ENCODE results near the gene MED13L. TPM values are rescaled to one million over a fixed set of nuclear protein-coding genes. Genes with fewer than 3 reads are reported as not detected.

Gene MED13L
- total RNA-seq, 1 donor from 2014 or later, result 69.3 TPM

DNA sequence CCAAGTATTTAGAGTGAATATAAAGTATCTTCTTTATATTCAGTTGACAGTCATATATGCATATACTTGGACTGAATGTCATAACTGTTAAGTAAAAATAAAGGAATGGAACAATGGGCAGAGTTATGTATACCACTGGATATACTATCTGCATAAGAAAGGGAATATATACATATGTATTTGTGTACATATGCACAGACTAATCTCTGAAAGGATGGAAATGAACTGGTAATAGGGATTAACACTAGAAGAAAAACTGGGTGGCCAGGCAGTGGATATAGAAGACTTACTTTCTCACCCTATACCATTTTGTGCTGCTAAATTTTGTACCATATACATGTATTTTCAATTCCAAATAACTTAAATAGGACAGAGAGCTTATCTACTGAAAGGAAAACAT lies 200.1 kb downstream of the MED13L start:
- ATAC-seq, result no peak

- ATAC-seq, result no peak
These were observed 201.1 kb downstream of the MED13L start for GRCh38 chr12:116076399-116076798.

GRCh38 chr12:116074686-116075085 lies 202.8 kb downstream of the MED13L start:
- no peak for ATAC-seq

GRCh38 chr12:116071555-116072230 lies 205.8 kb downstream of the MED13L start:
- no peak for ATAC-seq

DNA sequence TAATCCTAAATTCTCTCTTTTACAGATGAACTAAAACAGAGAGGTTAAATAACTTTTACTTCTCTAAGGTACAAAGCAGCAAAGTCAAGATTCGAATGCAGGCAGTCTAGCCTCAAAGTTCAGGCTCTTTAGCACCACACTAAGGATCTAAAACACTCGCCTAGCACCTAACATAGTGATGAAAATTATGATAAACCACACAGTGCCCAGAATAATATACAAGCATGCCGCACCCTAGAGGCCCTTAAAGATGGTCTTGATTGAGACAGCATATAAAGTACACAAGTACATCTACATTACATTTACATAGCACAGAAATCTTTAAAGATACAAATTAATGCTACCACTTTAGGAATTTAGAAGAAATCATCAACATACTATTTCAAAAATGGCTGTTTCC lies 207.0 kb downstream of the MED13L start:
- no peak for ATAC-seq

DNA sequence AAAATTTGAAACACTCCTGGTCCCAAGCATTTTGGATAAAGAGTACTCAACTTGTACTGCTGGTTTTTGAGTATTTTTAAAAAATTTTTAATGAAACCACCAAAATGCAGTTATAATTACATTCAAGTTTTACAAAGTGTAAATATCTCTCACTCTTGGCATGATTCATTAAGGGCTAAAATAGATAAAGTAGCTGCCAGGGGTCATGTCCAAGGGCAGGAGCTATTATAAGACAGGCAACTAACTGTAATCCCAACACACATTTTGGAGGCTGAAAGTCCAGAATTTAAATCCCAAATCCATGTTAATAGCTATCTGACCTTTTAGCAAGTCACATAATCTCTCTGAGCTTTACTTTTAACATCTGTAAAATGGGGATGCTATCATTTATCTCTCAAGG lies 207.6 kb downstream of the MED13L start:
- ATAC-seq, result no peak

DNA sequence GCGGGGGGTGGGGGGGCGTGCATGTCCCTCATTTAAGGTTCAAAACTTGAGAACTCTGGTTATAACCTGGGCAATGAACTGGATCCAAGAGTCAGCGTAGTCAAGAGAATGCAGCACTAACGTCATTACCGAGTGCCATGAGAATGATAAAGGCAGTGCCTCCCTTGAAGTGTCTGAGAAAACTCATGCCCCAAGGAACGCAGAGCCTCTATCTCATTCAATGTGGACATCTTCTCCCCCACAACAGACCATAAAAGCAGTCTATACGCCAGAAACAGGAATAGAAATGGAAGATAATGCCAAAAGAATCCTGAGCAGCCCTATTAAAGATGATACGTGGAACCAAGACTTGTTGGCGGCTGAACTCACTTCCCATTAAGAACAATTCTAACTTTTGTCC lies 208.6 kb downstream of the MED13L start:
- no peak for ATAC-seq

- no peak for ATAC-seq
These were observed 209.1 kb downstream of the MED13L start for GRCh38 chr12:116068371-116068770.

DNA sequence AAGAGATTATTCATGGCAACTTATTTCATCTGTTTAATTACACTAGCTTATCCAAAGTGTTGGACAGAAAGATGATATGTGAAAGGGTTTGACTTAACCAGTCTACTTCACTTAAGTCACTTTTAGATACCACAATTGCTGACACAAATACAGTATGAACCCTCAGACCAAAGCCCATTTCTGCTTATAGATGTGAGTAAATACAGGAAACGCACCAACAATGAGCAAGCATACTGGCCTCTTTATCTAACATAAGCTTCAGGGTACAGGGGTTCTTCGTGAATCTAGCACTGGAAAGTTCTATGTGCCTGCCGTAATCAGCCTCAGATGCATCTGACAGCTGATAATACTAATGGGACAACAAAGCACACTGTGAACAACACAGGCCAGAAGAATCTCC lies 209.6 kb downstream of the MED13L start:
- ATAC-seq, result no peak

DNA sequence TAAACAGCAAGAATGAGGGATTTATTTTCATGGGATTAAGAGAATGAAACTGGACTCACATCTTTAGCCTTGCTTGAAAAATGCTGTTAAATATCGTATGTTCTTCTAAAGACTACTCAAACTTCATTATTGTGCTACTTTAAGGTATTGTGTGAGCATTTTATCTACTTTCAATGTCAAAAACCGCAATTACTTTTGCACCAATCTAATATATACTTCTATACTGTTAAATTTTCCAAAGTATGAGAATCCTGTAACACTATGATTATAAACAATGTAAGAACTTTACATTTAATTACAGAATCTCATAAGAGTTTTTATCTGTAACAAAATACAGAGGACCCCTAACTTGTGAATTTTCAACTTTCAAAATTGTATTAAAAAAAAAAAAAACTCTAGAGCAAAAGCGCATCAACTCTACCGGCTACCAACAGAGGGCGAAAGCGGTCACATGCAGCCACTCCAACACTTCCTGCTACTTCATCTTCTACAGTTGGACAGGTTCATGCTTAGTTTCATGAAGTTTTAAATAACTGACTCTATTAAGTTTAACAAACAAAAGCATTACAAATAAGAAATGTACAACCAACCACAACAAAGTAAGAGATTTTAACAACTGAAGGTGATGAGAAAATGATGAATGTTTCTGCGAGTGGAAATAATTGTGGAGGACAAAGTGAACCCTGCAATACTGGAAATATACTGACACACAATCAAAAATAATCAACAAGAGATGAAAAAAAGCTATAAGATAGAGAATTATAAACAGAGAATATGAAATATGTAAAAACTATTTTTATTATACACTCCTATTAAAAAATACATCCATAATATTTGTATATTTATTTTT lies 210.9 kb downstream of the MED13L start:
- ATAC-seq, result peak; percentile 59

GRCh38 chr12:116065606-116066005 lies 211.9 kb downstream of the MED13L start:
- no peak for ATAC-seq

- no peak for ATAC-seq
These were observed 213.0 kb downstream of the MED13L start for GRCh38 chr12:116064493-116064892.

DNA sequence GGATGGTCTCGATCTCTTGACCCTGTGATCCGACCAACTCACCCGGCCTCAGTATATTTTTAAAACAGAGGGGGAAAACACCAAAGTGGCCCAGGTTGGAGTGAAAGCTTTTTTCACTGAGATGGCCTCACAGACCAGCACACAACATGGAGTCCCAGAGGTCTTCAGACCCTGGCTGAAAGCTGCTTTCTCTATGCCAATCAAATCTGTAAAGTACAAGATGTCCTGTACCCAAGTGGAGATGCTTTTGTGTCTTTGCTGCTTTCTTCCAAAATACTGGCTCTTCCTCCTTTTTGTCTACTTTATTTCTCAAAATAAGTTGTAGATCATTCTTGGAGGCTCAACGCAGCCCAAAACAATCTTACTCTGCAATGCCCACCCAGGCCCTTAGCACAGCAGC lies 214.8 kb downstream of the MED13L start:
- ATAC-seq, result no peak

- ATAC-seq, result peak; percentile 31
These were observed 216.7 kb downstream of the MED13L start for GRCh38 chr12:116060764-116061163.

DNA sequence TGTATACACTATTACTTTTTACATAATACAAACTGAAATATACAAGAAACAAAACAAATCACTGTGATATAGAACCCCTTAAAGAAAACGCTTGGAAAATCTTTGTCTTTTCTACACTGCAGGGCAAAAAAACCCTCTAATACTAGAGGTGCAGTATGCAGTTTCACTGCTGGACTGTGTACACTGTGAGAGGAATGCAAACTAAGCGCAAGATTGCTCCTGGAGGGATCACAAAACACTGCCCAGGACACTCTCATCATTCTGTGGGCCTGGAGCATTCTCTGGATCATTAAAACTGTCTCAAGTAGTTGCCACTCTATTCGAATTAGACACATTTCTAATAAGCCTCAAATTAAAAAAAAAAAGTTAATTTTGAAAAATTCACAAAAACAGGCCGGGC lies 217.6 kb downstream of the MED13L start:
- no peak for ATAC-seq

GRCh38 chr12:116058574-116058973 lies 218.9 kb downstream of the MED13L start:
- ATAC-seq, result no peak

DNA sequence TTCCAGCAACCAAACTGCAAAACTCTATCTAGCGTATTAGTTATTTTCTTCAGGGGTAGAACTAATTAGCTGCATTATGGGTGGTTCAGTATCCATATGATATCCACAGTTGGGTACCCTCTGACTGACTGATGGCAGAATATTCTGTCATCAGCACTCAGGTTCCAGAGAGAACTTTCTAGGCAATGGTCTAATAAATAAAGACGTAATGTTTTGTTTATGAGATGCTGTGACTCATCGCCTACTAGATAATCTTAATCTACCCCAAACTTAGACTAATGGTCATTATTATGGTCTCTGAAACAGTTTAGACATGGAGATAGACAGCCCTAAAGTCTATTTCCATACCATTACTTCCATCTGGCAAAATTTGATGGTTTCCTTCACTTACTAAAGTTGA lies 220.1 kb downstream of the MED13L start:
- ATAC-seq, result no peak

DNA sequence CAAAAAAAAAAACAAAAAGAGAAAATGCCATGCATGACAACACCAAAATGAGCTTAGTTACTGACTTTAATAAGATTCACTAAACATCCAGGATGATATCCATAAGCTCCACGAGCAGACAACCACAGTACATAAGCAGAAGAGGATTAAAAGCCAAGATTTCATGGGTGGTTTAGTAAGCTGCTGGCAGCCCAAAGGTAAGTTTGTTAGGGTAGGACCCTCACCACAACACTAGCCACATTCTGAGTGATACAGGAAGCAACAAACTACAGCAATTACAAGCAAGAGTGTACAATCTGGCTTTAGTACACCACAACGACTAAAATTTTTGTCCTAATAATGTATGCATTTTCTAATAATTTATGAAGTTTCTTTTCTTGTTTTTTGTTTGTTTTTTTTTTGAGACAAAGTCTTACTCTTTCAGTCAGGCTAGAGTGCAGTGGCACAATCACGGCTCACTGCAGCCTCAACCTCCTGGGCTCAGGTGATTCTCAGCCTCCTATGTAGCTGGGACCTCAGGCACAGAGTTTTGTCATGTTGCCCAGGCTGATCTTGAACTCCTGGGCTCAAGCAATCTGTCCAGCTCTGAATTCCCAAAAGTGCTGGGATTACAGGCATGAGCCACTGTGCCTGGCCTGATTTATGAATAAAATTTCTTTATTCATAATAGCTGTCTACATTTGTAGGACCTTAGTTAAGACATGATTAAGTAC lies 221.4 kb downstream of the MED13L start:
- ATAC-seq, result no peak

- ATAC-seq, result no peak
These were observed 223.2 kb downstream of the MED13L start for GRCh38 chr12:116054280-116054679.

DNA sequence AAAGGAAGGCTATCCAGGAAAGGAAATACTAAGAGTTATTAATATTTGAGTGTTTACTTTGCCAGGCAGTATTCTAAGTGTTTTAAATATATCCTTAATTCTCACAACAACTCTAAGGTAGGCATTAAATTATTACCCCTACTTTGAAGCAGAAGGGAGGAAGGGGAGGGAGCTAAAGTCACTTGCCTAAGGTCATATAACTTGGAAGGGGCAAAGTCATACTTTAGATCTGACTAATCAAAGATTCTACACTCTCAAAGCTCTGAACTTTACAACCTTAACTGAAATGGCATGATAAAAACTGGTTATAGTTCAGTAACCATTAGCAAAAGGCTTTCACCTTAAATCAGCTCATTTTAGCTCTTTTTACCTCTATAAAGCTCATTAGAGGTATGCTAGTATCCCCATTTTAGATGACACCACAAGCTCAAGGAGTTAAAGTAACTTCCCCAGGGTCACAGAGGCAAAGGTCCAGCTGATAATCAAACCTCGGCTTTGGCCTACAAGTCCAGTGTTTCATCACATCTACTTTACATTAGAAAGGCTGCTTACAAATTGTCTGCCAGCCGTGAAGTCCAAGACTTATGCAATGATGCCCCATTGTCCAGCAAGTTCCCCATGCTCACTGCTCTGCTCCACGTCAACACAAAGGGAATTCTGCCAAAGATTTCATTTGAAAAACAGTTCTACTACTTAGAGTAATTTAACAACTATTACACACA lies 223.9 kb downstream of the MED13L start:
- no peak for ATAC-seq

GRCh38 chr12:116050275-116050674 lies 227.2 kb downstream of the MED13L start:
- ATAC-seq, result no peak

DNA sequence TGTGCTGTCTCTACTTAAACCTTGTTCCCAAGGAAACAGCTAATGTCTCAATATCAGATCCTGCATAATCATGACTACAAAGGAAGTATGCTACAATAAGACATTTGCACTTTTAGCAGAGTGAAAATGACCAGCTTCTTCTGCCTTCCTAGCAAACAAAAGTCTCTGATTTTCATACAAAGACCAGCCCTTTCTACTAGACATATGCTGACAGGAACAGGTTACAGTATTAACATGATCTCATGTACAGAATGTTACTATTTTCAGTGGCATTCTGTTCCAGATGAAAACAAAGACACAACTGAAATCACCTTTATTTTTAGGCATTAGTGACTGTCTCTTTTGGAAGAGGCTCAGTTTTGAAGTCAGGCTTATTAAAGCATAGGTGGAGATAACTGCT lies 228.6 kb downstream of the MED13L start:
- no peak for ATAC-seq

GRCh38 chr12:116046039-116046438 lies 231.5 kb downstream of the MED13L start:
- ATAC-seq, result no peak

Measured in esophagus mucosa (tissue), 1 donor.